Measurements from ENCODE around the gene CASD1.

- TF ChIP-seq CTCF (optimal IDR thresholded peaks at IDR 0.05 in 1 of 3, IDR thresholded peaks at IDR 0.05 in 1 of 3, conservative IDR thresholded peaks at IDR 0.05 in 1 of 3; ENCODE audit: extremely low read depth in 1 of 3, insufficient read depth in 2 of 3, low read length in 3 of 3): no peak
- no peak for TF ChIP-seq EZH2 (IDR thresholded peaks at IDR 0.05; ENCODE audit: low read length)
Observed at GRCh38 chr7:94507962-94508361, 1.6 kb upstream of the CASD1 start.

Data from keratinocyte (primary cell).